Measurements from ENCODE around the gene IGSF3. TPM values are rescaled to one million over a fixed set of nuclear protein-coding genes. Genes with fewer than 3 reads are reported as not detected.

The IGSF3 gene
- polyA plus RNA-seq, 1 donor (not counting 4 experiments of a cell fraction or from before 2014, with no cell fraction given) = 47.4 TPM

DNA sequence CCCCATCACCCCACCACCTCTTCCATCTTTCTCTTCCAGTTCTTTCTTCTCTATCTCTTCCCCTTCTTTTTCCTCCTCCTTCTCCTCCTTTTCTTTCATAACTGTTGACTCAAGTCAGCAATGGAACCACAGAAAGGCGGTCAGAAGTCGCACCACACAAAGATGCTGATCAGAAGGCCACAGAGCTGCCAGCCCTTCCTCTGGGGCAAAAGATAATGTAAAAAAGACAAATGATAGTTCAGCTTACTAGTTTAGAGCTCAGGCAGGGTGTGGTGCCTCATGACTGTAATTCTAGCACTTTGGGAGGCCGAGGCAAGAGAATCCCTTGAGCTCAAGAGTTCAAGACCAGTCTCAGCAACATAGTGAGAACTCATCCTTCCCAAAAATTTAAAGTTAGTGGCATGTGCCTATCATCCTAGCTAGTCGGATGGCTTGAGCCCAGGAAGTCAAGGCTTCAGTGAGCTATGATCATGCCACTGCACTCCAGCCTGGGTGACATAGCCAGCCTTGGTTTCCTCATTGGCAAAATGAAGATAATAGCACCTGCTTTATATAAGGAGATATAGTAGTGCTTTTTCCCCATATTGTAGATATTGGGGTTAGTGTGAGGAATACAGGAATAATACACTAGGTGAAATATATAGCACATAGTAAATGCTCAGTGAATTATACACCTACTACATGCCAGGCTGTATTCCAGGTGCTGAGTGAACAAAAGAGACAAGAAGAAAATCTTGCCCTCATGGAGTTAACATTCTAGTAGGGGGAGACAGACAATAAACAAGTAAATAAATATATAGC lies 12.5 kb upstream of the IGSF3 start:
- Histone ChIP-seq H3K9ac (ENCODE audit: control insufficient read depth, extremely low read depth, insufficient read depth, low read length) (no peak overlapping the region), H3K9me3 (ENCODE audit: control insufficient read depth, low read depth, low read length) (no peaks in the 10 kb centered on the region), H2AFZ (ENCODE audit: control insufficient read depth, low read length) (no peak overlapping the region), H3K27me3 (ENCODE audit: control insufficient read depth, extremely low read depth, insufficient read depth, low read length) (no peaks in the 10 kb centered on the region), H3K36me3 (ENCODE audit: control insufficient read depth in 2 of 2, extremely low read depth in 1 of 2, insufficient read depth in 2 of 2, low read length in 2 of 2) (no peaks in the 10 kb centered on the region), H3K4me1 (ENCODE audit: control insufficient read depth, extremely low read depth, insufficient read depth, low read length) (peaks cover 49% of the 10 kb centered on the region), H3K79me2 (ENCODE audit: control insufficient read depth, insufficient read depth, low read length) (no peaks in the 10 kb centered on the region), H3K9me1 (ENCODE audit: control insufficient read depth, extremely low read depth, insufficient read depth, low read length) (no peaks in the 10 kb centered on the region), H3K4me2 (ENCODE audit: control insufficient read depth, extremely low read depth, insufficient read depth, low read depth, low read length) (no peak overlapping the region), H3K4me3 (ENCODE audit: control insufficient read depth in 2 of 3, extremely low read depth in 1 of 3, insufficient read depth in 2 of 3, low read depth in 1 of 3, low read length in 3 of 3) (no peak overlapping the region), H4K20me1 (ENCODE audit: control insufficient read depth, extremely low read depth, insufficient read depth, low read length) (no peaks in the 10 kb centered on the region), H3K27ac (ENCODE audit: control insufficient read depth, insufficient read depth, low read length) (no peak overlapping the region)
- FAIRE-seq (peak; percentile 26), DNase-seq (ENCODE audit: low read depth, low spot score) (no peak)
- dilution Hi-C loops (cut with MboI; ENCODE audit: extremely low pct_ligation_motif_present, low sequenced_read_pairs) = no loop called here
- TF ChIP-seq CTCF (optimal IDR thresholded peaks at IDR 0.05 in 1 of 3, IDR thresholded peaks at IDR 0.05 in 1 of 3, conservative IDR thresholded peaks at IDR 0.05 in 1 of 3; ENCODE audit: extremely low read depth in 1 of 3, insufficient read depth in 2 of 3, low read length in 3 of 3) = no peak
- TF ChIP-seq EZH2 (IDR thresholded peaks at IDR 0.05; ENCODE audit: low read length) = no peak

DNA sequence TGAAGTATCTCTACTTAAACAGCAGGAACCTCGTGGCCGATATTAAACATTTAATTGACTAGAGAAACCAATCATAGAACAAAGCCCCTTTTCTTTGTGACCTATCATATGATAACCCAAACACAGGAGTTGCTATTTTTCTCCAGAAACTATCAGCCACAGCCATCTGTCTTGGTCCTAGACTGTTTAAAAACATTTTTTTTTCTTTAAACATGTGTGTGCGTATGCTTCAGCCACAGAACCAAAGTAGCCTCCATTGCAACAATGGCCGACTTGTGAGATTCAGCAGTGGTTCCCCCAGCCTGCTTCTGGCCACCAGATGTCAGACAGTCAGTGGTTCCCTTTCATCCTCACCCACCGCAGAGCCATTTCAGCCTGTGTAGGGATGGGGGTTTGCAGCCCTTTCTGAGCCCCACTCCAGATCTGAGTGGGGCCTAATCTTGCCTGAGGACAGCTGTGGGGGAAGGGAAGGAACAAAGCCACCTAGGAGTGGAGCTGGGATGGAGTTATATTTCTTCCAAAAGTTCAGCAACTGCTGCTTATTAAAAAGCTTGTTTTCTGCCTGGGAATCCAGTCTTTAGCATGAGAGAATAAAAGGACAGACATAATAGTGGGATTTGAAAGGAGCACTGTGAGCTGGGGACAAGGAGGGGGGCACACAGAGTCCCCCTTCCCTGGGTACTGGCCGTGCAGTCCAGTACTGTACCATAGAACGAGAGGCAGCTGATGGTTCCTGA lies 11.7 kb upstream of the IGSF3 start:
- H4K20me1 ChIP-seq (ENCODE audit: control insufficient read depth, extremely low read depth, insufficient read depth, low read length) = no peaks in the 10 kb centered on the region
- dilution Hi-C loops (cut with MboI; ENCODE audit: extremely low pct_ligation_motif_present, low sequenced_read_pairs) = no loop called here
- H3K4me2 ChIP-seq (ENCODE audit: control insufficient read depth, extremely low read depth, insufficient read depth, low read depth, low read length) = no peak overlapping the region
- TF ChIP-seq EZH2 (IDR thresholded peaks at IDR 0.05; ENCODE audit: low read length) (no peak), CTCF (optimal IDR thresholded peaks at IDR 0.05 in 1 of 3, IDR thresholded peaks at IDR 0.05 in 1 of 3, conservative IDR thresholded peaks at IDR 0.05 in 1 of 3; ENCODE audit: extremely low read depth in 1 of 3, insufficient read depth in 2 of 3, low read length in 3 of 3) (peak in 1 of 3 experiments; percentile 9)
- no peaks in the 10 kb centered on the region for H3K9me1 ChIP-seq (ENCODE audit: control insufficient read depth, extremely low read depth, insufficient read depth, low read length)
- H3K27me3 ChIP-seq (ENCODE audit: control insufficient read depth, extremely low read depth, insufficient read depth, low read length) = no peaks in the 10 kb centered on the region
- DNase-seq (ENCODE audit: low read depth, low spot score) = no peak
- H3K36me3 ChIP-seq (ENCODE audit: control insufficient read depth in 2 of 2, extremely low read depth in 1 of 2, insufficient read depth in 2 of 2, low read length in 2 of 2) = no peaks in the 10 kb centered on the region
- no peaks in the 10 kb centered on the region for H3K9me3 ChIP-seq (ENCODE audit: control insufficient read depth, low read depth, low read length)
- H3K27ac ChIP-seq (ENCODE audit: control insufficient read depth, insufficient read depth, low read length) = no peak overlapping the region
- no peak overlapping the region for H3K9ac ChIP-seq (ENCODE audit: control insufficient read depth, extremely low read depth, insufficient read depth, low read length)
- no peak overlapping the region for H2AFZ ChIP-seq (ENCODE audit: control insufficient read depth, low read length)
- H3K79me2 ChIP-seq (ENCODE audit: control insufficient read depth, insufficient read depth, low read length) = no peaks in the 10 kb centered on the region
- no peak overlapping the region for H3K4me3 ChIP-seq (ENCODE audit: control insufficient read depth in 2 of 3, extremely low read depth in 1 of 3, insufficient read depth in 2 of 3, low read depth in 1 of 3, low read length in 3 of 3)
- H3K4me1 ChIP-seq (ENCODE audit: control insufficient read depth, extremely low read depth, insufficient read depth, low read length) = peaks cover 51% of the 10 kb centered on the region
- FAIRE-seq = no peak

Data from keratinocyte (primary cell).